Cardiac muscle cell (in vitro differentiated cells and primary cell): ENCODE results near the gene TMEM135. TPM values are rescaled to one million over a fixed set of nuclear protein-coding genes. Genes with fewer than 3 reads are reported as not detected.

Source experiments
- DNase-seq, 2 donors: peaks; one replicate each; pipeline versions ENCODE4 v3.0.0 to v3.0.0-alpha.2; 2010 to 2017; ENCODE audit warnings: low read depth in 1 of 2, low spot score in 1 of 2
- H3K27ac ChIP-seq: fragments of 200-600 bp; sonication (generic); 2 replicates; pipeline ENCODE4 v1.5.1; 2016
- H3K27me3 ChIP-seq: fragments of 200-600 bp; sonication (generic); 2 replicates; pipeline ENCODE4 v1.6.0; 2016; ENCODE audit warnings: control low read depth
- H3K36me3 ChIP-seq: fragments of 200-600 bp; sonication (generic); 2 replicates; pipeline ENCODE4 v1.5.1; 2016; ENCODE audit warnings: control low read depth
- H3K4me1 ChIP-seq: fragments of 200-600 bp; sonication (generic); 2 replicates; pipeline ENCODE4 v1.8.1; 2017; ENCODE audit warnings: low read depth, mild to moderate bottlenecking, mixed run types
- H3K4me3 ChIP-seq: fragments of 200-600 bp; sonication (generic); 2 replicates; pipeline ENCODE4 v1.5.1; 2016; ENCODE audit warnings: mild to moderate bottlenecking
- H3K9me3 ChIP-seq: fragments of 200-600 bp; sonication (generic); 2 replicates; pipeline ENCODE4 v1.5.1; 2017; ENCODE audit warnings: low read depth, mild to moderate bottlenecking, control low read depth
- CTCF ChIP-seq: IDR thresholded peaks from 2 replicates; pipeline ENCODE4 v1.5.1; 2012; ENCODE audit warnings: low read depth, mild to moderate bottlenecking, low read length
- polyA plus RNA-seq: library from polyadenylated mRNA; unstranded; fragments of >200 nt; fragmentation: Nextera tagmentation; extraction: Ambion mirVana; gene quantifications from 2 replicates; pipeline ENCODE4 v1.2.1, GENCODE V29; 2016
- total RNA-seq: library from RNA; depleted of rRNA; stranded (reverse); fragments of >200 nt; gene quantifications from 2 replicates; pipeline ENCODE4 v1.2.3, GENCODE V29; 2016

Gene TMEM135
- total and polyA plus RNA-seq, 2 experiments from 2014 or later, result 25.2 to 28.8 TPM

GRCh38 chr11:87005569-87005921 lies 32.2 kb upstream of the TMEM135 start:
- no peaks in the 10 kb centered on the region for H3K9me3 ChIP-seq
- no peak overlapping the region for H3K4me3 ChIP-seq
- H3K4me1 ChIP-seq, result no peaks in the 10 kb centered on the region
- no peak for DNase-seq
- H3K36me3 ChIP-seq, result no peaks in the 10 kb centered on the region
- no peak for TF ChIP-seq CTCF
- no peaks in the 10 kb centered on the region for H3K27me3 ChIP-seq
- H3K27ac ChIP-seq, result peak overlapping the region; percentile 46

DNA sequence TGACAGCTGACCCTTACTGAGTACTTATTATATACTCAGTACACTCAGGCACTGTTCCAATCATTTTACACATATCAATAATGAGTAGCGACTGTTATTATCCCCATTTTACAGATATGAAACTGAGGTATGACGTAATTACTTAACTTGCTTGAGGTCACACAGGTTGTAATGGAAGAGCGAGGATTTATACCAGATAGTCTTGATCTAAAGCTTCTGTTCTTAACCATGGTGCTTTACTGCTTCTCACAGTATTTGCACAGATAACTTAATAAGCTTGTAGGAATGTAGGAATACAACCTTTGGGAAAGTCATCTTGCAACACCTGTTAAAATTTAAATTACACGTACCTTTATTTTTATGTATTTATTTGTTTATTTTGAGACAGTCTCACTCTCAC lies 31.7 kb upstream of the TMEM135 start:
- no peaks in the 10 kb centered on the region for H3K27me3 ChIP-seq
- no peaks in the 10 kb centered on the region for H3K9me3 ChIP-seq
- no peak for TF ChIP-seq CTCF
- no peaks in the 10 kb centered on the region for H3K36me3 ChIP-seq
- H3K4me3 ChIP-seq, result no peak overlapping the region
- no peaks in the 10 kb centered on the region for H3K4me1 ChIP-seq
- DNase-seq, result no peak
- peak overlapping the region; percentile 46 for H3K27ac ChIP-seq

GRCh38 chr11:87007963-87008362 lies 29.8 kb upstream of the TMEM135 start:
- DNase-seq, result peak in 1 of 2 donors; percentile 82
- Histone ChIP-seq H3K27me3 (no peaks in the 10 kb centered on the region), H3K9me3 (no peaks in the 10 kb centered on the region), H3K4me1 (no peaks in the 10 kb centered on the region), H3K4me3 (no peak overlapping the region), H3K27ac (no peak overlapping the region), H3K36me3 (no peaks in the 10 kb centered on the region)
- TF ChIP-seq CTCF, result no peak

DNA sequence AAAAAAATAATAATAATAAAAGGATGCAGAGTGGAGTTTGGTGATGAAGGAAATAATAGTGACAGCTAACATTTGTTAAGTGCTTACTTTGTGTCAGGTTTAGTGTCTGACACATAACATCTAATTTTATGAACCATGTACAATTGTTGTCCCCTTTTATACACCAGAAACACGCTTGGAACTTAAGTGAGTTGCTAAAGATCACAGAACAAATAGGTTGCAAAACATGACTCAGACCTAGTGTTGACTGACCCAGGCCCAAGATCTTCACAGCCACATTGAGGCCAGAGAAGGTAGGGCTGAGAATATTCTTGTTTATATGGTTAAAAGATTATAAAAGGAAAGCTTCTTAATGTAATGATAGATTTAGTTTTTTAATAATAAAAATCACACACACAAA lies 25.6 kb upstream of the TMEM135 start:
- no peaks in the 10 kb centered on the region for H3K4me1 ChIP-seq
- TF ChIP-seq CTCF, result no peak

GRCh38 chr11:87012673-87013072 lies 25.1 kb upstream of the TMEM135 start:
- TF ChIP-seq CTCF, result no peak
- DNase-seq, result no peak
- Histone ChIP-seq H3K4me1 (no peaks in the 10 kb centered on the region), H3K9me3 (no peaks in the 10 kb centered on the region), H3K27me3 (no peaks in the 10 kb centered on the region), H3K4me3 (no peak overlapping the region), H3K27ac (peak overlapping the region; percentile 43), H3K36me3 (no peaks in the 10 kb centered on the region)

More for the DNA sequence above, 25.6 kb upstream of the TMEM135 start:
- H3K27ac ChIP-seq, result peak overlapping the region; percentile 43
- no peak for DNase-seq
- no peaks in the 10 kb centered on the region for H3K27me3 ChIP-seq
- no peaks in the 10 kb centered on the region for H3K9me3 ChIP-seq
- H3K4me3 ChIP-seq, result no peak overlapping the region
- no peaks in the 10 kb centered on the region for H3K36me3 ChIP-seq
